ENCODE results near the gene CSRP1.

DNA sequence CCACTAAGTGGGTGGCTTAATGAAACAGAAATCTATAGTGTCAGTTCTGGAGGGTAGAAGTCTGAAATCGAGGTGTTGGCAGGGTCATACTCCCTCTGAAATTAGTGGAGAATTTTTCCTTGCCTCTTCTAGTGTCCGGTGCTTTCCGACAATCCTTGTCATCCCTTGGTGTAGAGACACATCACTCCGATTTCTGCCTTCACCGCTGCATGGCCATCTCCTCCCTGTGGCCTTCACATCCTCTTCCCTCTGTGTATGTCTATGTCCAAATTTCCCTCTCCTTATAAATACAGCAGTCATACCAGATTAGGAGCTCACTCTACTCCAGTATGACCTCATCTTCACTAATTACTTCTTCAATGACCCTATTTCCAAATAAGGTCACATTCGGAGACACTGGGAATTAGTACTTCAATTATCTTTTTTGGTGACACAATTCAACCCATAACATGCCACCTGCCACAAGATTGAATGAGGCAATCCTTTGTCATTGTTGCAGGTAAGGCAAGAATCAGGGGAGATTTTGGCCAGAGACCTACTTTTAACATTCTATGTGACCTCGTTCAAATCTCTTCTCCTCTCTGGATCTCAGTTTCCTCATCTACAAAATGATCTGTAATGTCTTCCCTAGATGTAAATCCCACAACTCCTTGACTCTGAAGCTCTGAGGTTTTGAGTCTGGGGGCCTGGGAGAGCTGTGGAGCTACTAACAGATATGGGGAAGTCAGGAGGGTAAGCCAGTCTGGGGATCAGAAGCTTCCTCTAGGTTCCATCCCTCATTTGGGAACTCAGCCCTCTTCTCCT, 48.1 kb upstream of the CSRP1 start:
- TF ChIP-seq, protein P1, sequence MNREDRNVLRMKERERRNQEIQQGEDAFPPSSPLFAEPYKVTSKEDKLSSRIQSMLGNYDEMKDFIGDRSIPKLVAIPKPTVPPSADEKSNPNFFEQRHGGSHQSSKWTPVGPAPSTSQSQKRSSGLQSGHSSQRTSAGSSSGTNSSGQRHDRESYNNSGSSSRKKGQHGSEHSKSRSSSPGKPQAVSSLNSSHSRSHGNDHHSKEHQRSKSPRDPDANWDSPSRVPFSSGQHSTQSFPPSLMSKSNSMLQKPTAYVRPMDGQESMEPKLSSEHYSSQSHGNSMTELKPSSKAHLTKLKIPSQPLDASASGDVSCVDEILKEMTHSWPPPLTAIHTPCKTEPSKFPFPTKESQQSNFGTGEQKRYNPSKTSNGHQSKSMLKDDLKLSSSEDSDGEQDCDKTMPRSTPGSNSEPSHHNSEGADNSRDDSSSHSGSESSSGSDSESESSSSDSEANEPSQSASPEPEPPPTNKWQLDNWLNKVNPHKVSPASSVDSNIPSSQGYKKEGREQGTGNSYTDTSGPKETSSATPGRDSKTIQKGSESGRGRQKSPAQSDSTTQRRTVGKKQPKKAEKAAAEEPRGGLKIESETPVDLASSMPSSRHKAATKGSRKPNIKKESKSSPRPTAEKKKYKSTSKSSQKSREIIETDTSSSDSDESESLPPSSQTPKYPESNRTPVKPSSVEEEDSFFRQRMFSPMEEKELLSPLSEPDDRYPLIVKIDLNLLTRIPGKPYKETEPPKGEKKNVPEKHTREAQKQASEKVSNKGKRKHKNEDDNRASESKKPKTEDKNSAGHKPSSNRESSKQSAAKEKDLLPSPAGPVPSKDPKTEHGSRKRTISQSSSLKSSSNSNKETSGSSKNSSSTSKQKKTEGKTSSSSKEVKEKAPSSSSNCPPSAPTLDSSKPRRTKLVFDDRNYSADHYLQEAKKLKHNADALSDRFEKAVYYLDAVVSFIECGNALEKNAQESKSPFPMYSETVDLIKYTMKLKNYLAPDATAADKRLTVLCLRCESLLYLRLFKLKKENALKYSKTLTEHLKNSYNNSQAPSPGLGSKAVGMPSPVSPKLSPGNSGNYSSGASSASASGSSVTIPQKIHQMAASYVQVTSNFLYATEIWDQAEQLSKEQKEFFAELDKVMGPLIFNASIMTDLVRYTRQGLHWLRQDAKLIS (CRISPR knock-in tag; IDR thresholded peaks at IDR 0.05; ENCODE audit: borderline replicate concordance), result no peak
- TF ChIP-seq SP1 (CRISPR knock-in tag; conservative IDR thresholded peaks at IDR 0.05), result no peak
- TF ChIP-seq, protein P2, sequence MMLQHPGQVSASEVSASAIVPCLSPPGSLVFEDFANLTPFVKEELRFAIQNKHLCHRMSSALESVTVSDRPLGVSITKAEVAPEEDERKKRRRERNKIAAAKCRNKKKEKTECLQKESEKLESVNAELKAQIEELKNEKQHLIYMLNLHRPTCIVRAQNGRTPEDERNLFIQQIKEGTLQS (CRISPR knock-in tag; conservative IDR thresholded peaks at IDR 0.05), result no peak
- no peak for TF ChIP-seq ELF4 (CRISPR knock-in tag; IDR thresholded peaks at IDR 0.05; ENCODE audit: low read depth)
- TF ChIP-seq, protein P3, sequence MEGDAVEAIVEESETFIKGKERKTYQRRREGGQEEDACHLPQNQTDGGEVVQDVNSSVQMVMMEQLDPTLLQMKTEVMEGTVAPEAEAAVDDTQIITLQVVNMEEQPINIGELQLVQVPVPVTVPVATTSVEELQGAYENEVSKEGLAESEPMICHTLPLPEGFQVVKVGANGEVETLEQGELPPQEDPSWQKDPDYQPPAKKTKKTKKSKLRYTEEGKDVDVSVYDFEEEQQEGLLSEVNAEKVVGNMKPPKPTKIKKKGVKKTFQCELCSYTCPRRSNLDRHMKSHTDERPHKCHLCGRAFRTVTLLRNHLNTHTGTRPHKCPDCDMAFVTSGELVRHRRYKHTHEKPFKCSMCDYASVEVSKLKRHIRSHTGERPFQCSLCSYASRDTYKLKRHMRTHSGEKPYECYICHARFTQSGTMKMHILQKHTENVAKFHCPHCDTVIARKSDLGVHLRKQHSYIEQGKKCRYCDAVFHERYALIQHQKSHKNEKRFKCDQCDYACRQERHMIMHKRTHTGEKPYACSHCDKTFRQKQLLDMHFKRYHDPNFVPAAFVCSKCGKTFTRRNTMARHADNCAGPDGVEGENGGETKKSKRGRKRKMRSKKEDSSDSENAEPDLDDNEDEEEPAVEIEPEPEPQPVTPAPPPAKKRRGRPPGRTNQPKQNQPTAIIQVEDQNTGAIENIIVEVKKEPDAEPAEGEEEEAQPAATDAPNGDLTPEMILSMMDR (IDR thresholded peaks at IDR 0.05), result no peak
- TF ChIP-seq TP53 (CRISPR knock-in tag; IDR thresholded peaks at IDR 0.05), result no peak
- no peak for TF ChIP-seq MYBL2 (CRISPR knock-in tag; IDR thresholded peaks at IDR 0.05)
- TF ChIP-seq MXD4 (CRISPR knock-in tag; IDR thresholded peaks at IDR 0.05; ENCODE audit: borderline replicate concordance), result no peak
- TF ChIP-seq, protein P4, sequence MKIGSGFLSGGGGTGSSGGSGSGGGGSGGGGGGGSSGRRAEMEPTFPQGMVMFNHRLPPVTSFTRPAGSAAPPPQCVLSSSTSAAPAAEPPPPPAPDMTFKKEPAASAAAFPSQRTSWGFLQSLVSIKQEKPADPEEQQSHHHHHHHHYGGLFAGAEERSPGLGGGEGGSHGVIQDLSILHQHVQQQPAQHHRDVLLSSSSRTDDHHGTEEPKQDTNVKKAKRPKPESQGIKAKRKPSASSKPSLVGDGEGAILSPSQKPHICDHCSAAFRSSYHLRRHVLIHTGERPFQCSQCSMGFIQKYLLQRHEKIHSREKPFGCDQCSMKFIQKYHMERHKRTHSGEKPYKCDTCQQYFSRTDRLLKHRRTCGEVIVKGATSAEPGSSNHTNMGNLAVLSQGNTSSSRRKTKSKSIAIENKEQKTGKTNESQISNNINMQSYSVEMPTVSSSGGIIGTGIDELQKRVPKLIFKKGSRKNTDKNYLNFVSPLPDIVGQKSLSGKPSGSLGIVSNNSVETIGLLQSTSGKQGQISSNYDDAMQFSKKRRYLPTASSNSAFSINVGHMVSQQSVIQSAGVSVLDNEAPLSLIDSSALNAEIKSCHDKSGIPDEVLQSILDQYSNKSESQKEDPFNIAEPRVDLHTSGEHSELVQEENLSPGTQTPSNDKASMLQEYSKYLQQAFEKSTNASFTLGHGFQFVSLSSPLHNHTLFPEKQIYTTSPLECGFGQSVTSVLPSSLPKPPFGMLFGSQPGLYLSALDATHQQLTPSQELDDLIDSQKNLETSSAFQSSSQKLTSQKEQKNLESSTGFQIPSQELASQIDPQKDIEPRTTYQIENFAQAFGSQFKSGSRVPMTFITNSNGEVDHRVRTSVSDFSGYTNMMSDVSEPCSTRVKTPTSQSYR (CRISPR knock-in tag; IDR thresholded peaks at IDR 0.05), result no peak
- TF ChIP-seq FOXP1 (CRISPR knock-in tag; IDR thresholded peaks at IDR 0.05; ENCODE audit: borderline replicate concordance), result no peak
- TF ChIP-seq JUN (CRISPR knock-in tag; IDR thresholded peaks at IDR 0.05), result no peak
- TF ChIP-seq, protein P5, sequence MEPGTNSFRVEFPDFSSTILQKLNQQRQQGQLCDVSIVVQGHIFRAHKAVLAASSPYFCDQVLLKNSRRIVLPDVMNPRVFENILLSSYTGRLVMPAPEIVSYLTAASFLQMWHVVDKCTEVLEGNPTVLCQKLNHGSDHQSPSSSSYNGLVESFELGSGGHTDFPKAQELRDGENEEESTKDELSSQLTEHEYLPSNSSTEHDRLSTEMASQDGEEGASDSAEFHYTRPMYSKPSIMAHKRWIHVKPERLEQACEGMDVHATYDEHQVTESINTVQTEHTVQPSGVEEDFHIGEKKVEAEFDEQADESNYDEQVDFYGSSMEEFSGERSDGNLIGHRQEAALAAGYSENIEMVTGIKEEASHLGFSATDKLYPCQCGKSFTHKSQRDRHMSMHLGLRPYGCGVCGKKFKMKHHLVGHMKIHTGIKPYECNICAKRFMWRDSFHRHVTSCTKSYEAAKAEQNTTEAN (CRISPR knock-in tag; IDR thresholded peaks at IDR 0.05), result no peak
